Nephron (organoid): ENCODE data around the gene CCDC196.
"Not testable (repeated sequence)": the region's sequence is repeated elsewhere in the genome, so short reads cannot be mapped to it uniquely, and the experiment has no call there.

ENCODE experiments used
- H3K27ac Mint-ChIP-seq, 3 experiments: 2 replicates each; pipeline ENCODE4 v1.8.0; 2020; ENCODE audit warnings: mixed read lengths in 3 of 3, mild to moderate bottlenecking in 2 of 3, moderate library complexity in 1 of 3
- H3K27me3 Mint-ChIP-seq: 2 replicates; pipeline ENCODE4 v1.8.0; 2021; ENCODE audit warnings: low read depth, mild to moderate bottlenecking, moderate library complexity, mixed read lengths
- H3K36me3 Mint-ChIP-seq: 2 replicates; pipeline ENCODE4 v1.8.0; 2020; ENCODE audit warnings: low read depth, mixed read lengths
- H3K4me1 Mint-ChIP-seq: 2 replicates; pipeline ENCODE4 v1.8.0; 2020; ENCODE audit warnings: mixed read lengths
- H3K4me3 Mint-ChIP-seq, 3 experiments: 2 replicates each; pipeline ENCODE4 v1.8.0; 2020; ENCODE audit warnings: mild to moderate bottlenecking in 3 of 3, mixed read lengths in 3 of 3, moderate library complexity in 2 of 3
- H3K9me3 Mint-ChIP-seq: 2 replicates; pipeline ENCODE4 v1.8.0; 2020; ENCODE audit warnings: mixed read lengths
- CTCF ChIP-seq, 3 experiments: fragments of 200-600 bp; sonication (generic); IDR thresholded peaks; one replicate each; pipeline ENCODE4 v1.5.0; 2021; ENCODE audit warnings: antibody characterized with exemption in 3 of 3; ENCODE audit not compliant: unreplicated experiment in 3 of 3

CCDC196 gene

GRCh38 chr14:66495218-66496098 is 9.3 kb downstream of the CCDC196 start:
- Mint-ChIP-seq H3K27me3 (no peaks in the 10 kb centered on the region), H3K27ac (peak overlapping the region; percentile 37 to 85 (median 69)), H3K4me3 (peak overlapping the region; percentile 2 to 20 (median 2)), H3K36me3 (no peaks in the 10 kb centered on the region), H3K4me1 (peaks cover 30% of the 10 kb centered on the region), H3K9me3 (no peaks in the 10 kb centered on the region)
- peak; percentile 73 to 84 (median 76) for TF ChIP-seq CTCF (IDR thresholded peaks at IDR 0.05; ENCODE audit: unreplicated experiment in 3 of 3)

- Mint-ChIP-seq H3K27me3 (no peaks in the 10 kb centered on the region), H3K9me3 (no peaks in the 10 kb centered on the region), H3K36me3 (no peaks in the 10 kb centered on the region), H3K4me1 (peaks cover 30% of the 10 kb centered on the region), H3K27ac (peak overlapping the region; percentile 69 to 85 (median 70)), H3K4me3 (no peak overlapping the region)
- no peak for TF ChIP-seq CTCF (IDR thresholded peaks at IDR 0.05; ENCODE audit: unreplicated experiment in 3 of 3)
These were observed 10.1 kb downstream of the CCDC196 start for GRCh38 chr14:66496188-66496807.

- Mint-ChIP-seq H3K9me3 (no peaks in the 10 kb centered on the region), H3K4me3 (no peak overlapping the region), H3K27me3 (no peaks in the 10 kb centered on the region), H3K4me1 (peaks cover 30% of the 10 kb centered on the region), H3K27ac (peak overlapping the region; percentile 69 to 85 (median 70)), H3K36me3 (no peaks in the 10 kb centered on the region)
- no peak for TF ChIP-seq CTCF (IDR thresholded peaks at IDR 0.05; ENCODE audit: unreplicated experiment in 3 of 3)
These were observed 10.7 kb downstream of the CCDC196 start for GRCh38 chr14:66496911-66497310.

- no peak for TF ChIP-seq CTCF (IDR thresholded peaks at IDR 0.05; ENCODE audit: unreplicated experiment in 3 of 3)
- Mint-ChIP-seq H3K9me3 (no peaks in the 10 kb centered on the region), H3K36me3 (no peaks in the 10 kb centered on the region), H3K27me3 (no peaks in the 10 kb centered on the region), H3K4me1 (peaks cover 30% of the 10 kb centered on the region), H3K4me3 (no peak overlapping the region), H3K27ac (peak overlapping the region in 2 of 3 experiments; percentile 1 to 12)
These were observed 12.1 kb downstream of the CCDC196 start for GRCh38 chr14:66498311-66498710.

- no peaks in the 10 kb centered on the region for H3K36me3 Mint-ChIP-seq
- no peaks in the 10 kb centered on the region for H3K9me3 Mint-ChIP-seq
- H3K27ac Mint-ChIP-seq: no peak overlapping the region
- H3K4me1 Mint-ChIP-seq: peaks cover 10% of the 10 kb centered on the region
- no peak for TF ChIP-seq CTCF (IDR thresholded peaks at IDR 0.05; ENCODE audit: unreplicated experiment in 3 of 3)
- H3K4me3 Mint-ChIP-seq: no peak overlapping the region
- no peaks in the 10 kb centered on the region for H3K27me3 Mint-ChIP-seq
These were observed 15.4 kb downstream of the CCDC196 start for GRCh38 chr14:66501592-66501991.

- not testable (repeated sequence) for H3K4me3 Mint-ChIP-seq, H3K9me3 Mint-ChIP-seq, H3K27me3 Mint-ChIP-seq, H3K36me3 Mint-ChIP-seq, H3K27ac Mint-ChIP-seq
- H3K4me1 Mint-ChIP-seq: peaks cover 10% of the 10 kb centered on the region
These were observed 16.7 kb downstream of the CCDC196 start for GRCh38 chr14:66502836-66503235.
